ENCODE results near the gene SEMA4D.

DNA sequence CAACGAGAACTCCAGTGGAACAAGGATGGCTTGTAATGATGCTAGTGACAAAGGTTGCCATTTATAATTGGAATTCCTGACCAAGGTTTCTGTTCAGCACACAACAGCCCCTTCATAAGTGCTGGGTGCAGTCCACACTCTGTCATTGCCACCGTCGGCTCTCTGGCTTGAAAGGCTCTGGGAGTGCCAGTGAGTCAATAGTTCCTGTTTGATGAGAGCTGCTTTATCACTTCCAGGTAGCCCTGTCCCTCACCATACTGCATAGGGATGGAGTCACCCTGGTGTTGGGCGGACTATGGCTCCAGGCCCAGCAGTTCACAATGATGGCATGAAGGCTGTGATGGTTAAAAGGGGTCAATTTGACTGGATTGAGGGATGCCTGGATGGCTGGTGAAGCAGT, 34.6 kb upstream of the SEMA4D start:
- no peak for TF ChIP-seq POLR2A (IDR thresholded peaks at IDR 0.05)
- TF ChIP-seq, protein P1, sequence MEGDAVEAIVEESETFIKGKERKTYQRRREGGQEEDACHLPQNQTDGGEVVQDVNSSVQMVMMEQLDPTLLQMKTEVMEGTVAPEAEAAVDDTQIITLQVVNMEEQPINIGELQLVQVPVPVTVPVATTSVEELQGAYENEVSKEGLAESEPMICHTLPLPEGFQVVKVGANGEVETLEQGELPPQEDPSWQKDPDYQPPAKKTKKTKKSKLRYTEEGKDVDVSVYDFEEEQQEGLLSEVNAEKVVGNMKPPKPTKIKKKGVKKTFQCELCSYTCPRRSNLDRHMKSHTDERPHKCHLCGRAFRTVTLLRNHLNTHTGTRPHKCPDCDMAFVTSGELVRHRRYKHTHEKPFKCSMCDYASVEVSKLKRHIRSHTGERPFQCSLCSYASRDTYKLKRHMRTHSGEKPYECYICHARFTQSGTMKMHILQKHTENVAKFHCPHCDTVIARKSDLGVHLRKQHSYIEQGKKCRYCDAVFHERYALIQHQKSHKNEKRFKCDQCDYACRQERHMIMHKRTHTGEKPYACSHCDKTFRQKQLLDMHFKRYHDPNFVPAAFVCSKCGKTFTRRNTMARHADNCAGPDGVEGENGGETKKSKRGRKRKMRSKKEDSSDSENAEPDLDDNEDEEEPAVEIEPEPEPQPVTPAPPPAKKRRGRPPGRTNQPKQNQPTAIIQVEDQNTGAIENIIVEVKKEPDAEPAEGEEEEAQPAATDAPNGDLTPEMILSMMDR (IDR thresholded peaks at IDR 0.05) = no peak
